GM13976 (cell line): ENCODE results near the gene CXCR4.

Source experiments
- DNase-seq: peaks from one replicate; pipeline ENCODE4 v3.0.0; 2012; ENCODE audit warnings: low spot score
- in situ Hi-C: fragments of 300-500 bp; cut with MboI; formaldehyde crosslinking; loops from one replicate; pipeline ENCODE4 v1.12.0; 2022; ENCODE audit warnings: low sequenced_read_pairs, mixed read lengths, inconsistent platforms; ENCODE audit not compliant: unreplicated experiment
- TF ChIP-seq, protein P1 (sequence below): IDR thresholded peaks from 2 replicates; pipeline ENCODE4 v1.5.1; 2012; ENCODE audit warnings: borderline replicate concordance, mild to moderate bottlenecking; ENCODE audit not compliant: insufficient read depth; ENCODE audit errors: extremely low read depth, missing control alignments, control extremely low read depth

The CXCR4 gene

DNA sequence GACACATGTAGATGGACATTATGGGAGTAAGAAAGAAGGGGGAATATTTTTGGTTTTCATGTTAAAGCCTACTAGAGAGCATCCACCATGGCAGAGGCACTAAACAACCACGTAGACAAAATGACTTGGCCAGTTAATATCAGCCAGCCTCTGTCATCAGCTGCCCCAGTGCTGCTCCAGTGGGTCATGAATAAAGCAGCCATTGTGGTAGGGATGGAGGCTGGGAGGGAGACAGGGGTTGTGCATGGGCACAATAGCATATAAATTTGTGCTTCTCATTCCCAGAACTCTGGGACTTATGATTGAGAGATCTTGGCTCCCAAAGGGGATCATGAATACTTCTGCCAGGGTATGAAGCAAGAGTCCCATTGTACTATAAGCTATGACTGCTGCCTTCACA is 31.1 kb upstream of the CXCR4 start:
- in situ Hi-C loops = loop anchor here (10.0 kb wide), 1 partner anchor 236 kb away; no protein-coding TSS in a partner anchor
- TF ChIP-seq, protein P1, sequence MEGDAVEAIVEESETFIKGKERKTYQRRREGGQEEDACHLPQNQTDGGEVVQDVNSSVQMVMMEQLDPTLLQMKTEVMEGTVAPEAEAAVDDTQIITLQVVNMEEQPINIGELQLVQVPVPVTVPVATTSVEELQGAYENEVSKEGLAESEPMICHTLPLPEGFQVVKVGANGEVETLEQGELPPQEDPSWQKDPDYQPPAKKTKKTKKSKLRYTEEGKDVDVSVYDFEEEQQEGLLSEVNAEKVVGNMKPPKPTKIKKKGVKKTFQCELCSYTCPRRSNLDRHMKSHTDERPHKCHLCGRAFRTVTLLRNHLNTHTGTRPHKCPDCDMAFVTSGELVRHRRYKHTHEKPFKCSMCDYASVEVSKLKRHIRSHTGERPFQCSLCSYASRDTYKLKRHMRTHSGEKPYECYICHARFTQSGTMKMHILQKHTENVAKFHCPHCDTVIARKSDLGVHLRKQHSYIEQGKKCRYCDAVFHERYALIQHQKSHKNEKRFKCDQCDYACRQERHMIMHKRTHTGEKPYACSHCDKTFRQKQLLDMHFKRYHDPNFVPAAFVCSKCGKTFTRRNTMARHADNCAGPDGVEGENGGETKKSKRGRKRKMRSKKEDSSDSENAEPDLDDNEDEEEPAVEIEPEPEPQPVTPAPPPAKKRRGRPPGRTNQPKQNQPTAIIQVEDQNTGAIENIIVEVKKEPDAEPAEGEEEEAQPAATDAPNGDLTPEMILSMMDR = no peak
- DNase-seq = no peak

DNA sequence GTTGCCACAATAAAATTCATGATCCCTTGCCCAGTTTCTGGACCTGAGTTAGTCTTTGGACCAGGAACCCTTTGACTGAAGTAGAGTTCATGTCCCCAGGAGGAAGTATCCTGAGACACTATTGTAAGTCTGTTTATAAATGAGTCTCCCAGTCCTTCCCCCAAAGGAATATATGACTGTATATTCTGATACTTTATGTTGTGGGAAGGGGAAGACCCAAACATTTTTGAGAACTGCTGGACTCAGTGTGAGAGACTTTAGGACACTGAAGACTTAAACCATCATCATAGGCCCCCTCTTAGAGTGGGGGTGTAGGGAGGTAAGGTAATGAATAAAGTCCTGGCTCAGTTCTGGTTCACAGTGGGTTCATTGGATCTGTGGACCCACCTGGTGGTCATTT is 28.6 kb upstream of the CXCR4 start:
- TF ChIP-seq, protein P1 = no peak
- in situ Hi-C loops = loop anchor here (10.0 kb wide), 1 partner anchor 238 kb away; no protein-coding TSS in a partner anchor
- no peak for DNase-seq

DNA sequence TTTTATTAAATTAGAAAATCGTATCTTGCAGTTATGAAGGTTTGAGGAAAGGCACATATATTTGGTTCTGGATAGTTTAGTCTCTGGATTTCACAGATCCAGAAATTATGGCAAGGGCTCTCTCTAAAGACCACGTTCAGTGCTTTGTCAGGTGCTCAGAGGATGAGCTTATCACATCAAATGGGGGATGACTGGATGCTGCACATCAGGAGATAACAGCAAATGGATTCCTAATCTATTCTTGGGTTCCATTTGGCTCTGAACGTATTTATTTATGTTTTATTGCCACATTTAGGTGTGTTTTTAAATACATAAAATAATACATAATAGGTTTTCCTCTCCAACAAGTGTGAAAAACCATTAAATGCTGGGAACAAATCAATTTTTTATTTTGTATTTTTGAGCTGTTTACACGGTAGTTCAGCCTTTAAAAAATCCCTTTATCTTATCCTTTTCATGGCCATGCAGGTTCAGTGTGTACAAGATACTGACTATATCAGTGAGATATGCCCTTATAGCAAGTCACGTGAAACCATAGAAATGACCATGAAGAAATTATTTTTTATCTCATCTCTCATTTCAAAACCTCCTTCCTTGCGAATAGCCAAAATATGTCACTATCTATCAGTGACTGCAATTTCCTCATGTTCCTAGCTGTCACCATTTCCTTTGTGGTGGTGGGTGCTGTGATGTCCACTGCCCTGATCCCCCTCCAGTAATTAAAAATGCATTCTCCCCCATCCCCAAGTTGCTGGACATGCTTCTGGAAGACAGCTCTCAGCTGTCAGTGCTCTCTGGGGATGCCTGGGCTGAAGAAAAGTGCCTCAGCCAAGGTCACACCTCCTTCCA is 25.9 kb upstream of the CXCR4 start:
- TF ChIP-seq, protein P1 = no peak
- in situ Hi-C loops = loop anchor here (10.0 kb wide), 1 partner anchor 241 kb away; no protein-coding TSS in a partner anchor
- DNase-seq = no peak

DNA sequence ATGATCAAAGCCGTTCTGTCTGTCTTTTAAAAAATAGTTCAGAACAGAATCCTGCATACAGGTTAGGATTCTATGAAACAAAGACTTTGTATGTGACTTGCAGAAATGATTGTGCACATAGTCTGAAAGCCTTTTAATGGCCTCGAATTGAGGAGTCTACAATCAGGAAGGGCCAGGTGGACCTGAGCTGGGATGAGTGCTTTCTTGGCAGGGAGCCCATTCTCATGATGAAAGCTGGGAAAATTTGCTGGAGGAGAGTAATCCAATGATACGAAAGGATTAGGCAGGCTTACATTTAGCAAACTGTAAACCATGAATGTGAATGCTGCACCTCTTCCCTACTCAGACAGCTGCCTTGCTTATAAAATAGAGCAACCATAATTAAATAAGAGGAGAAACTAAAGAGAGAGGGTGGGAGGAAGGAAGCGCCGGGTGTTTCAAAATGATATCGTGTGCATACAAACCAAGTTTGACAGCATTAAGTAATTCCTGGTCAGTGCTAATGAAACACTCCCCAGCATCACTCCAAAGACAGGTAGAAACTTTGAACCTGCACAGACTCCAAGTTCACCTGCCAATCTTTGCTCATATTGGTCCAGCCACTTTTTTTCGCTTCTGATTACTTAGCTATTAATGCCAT is 23.7 kb upstream of the CXCR4 start:
- in situ Hi-C loops = loop anchor here (10.0 kb wide), 1 partner anchor 243 kb away; no protein-coding TSS in a partner anchor
- TF ChIP-seq, protein P1 = no peak
- DNase-seq = no peak

GRCh38 chr2:136139631-136140030 is 21.7 kb upstream of the CXCR4 start:
- TF ChIP-seq, protein P1 = no peak
- in situ Hi-C loops = loop anchor here (10.0 kb wide), 1 partner anchor 245 kb away; no protein-coding TSS in a partner anchor
- DNase-seq = no peak

GRCh38 chr2:136137982-136138381 is 20.0 kb upstream of the CXCR4 start:
- in situ Hi-C loops = no loop called here

More at GRCh38 chr2:136137982-136138381, 20.0 kb upstream of the CXCR4 start:
- TF ChIP-seq, protein P1 = no peak
- no peak for DNase-seq
